ENCODE data around the gene XPR1.

GRCh38 chr1:180930687-180931086, 298.9 kb downstream of the XPR1 start:
- TF ChIP-seq, protein P1, sequence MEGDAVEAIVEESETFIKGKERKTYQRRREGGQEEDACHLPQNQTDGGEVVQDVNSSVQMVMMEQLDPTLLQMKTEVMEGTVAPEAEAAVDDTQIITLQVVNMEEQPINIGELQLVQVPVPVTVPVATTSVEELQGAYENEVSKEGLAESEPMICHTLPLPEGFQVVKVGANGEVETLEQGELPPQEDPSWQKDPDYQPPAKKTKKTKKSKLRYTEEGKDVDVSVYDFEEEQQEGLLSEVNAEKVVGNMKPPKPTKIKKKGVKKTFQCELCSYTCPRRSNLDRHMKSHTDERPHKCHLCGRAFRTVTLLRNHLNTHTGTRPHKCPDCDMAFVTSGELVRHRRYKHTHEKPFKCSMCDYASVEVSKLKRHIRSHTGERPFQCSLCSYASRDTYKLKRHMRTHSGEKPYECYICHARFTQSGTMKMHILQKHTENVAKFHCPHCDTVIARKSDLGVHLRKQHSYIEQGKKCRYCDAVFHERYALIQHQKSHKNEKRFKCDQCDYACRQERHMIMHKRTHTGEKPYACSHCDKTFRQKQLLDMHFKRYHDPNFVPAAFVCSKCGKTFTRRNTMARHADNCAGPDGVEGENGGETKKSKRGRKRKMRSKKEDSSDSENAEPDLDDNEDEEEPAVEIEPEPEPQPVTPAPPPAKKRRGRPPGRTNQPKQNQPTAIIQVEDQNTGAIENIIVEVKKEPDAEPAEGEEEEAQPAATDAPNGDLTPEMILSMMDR (IDR thresholded peaks at IDR 0.05; ENCODE audit: low read depth, low read length): no peak
- TF ChIP-seq EZH2phosphoT487 (IDR thresholded peaks at IDR 0.05; ENCODE audit: low read depth): no peak
